Right renal cortex interstitium (tissue), 3 donors: Measurements from ENCODE around the gene SLC11A1. TPM values are rescaled to one million over a fixed set of nuclear protein-coding genes. Genes with fewer than 3 reads are reported as not detected.

Experiments
- DNase-seq, 3 donors: peaks; one replicate each; pipeline ENCODE4 v3.0.0-alpha.2; 2013; ENCODE audit warnings: low read depth in 3 of 3, low spot score in 2 of 3
- polyA plus RNA-seq, 3 donors: library from polyadenylated mRNA; unstranded; fragments of 120-200 nt; gene quantifications; one replicate each; pipeline ENCODE4 v1.2.1, GENCODE V29; 2013; ENCODE audit not compliant: insufficient read length in 3 of 3

The SLC11A1 gene
- polyA plus RNA-seq, 3 donors, result 0.56 to 0.98 (median 0.68) TPM

- no peak for DNase-seq
Observed at GRCh38 chr2:218429911-218430692, 48.0 kb downstream of the SLC11A1 start.

- no peak for DNase-seq
Observed at GRCh38 chr2:218430721-218431120, 48.6 kb downstream of the SLC11A1 start.

- no peak for DNase-seq
Observed at GRCh38 chr2:218431878-218432277, 49.8 kb downstream of the SLC11A1 start.

GRCh38 chr2:218432676-218433365 is 50.7 kb downstream of the SLC11A1 start:
- DNase-seq, result no peak

GRCh38 chr2:218434456-218434855 is 52.4 kb downstream of the SLC11A1 start:
- no peak for DNase-seq

GRCh38 chr2:218435003-218435982 is 53.2 kb downstream of the SLC11A1 start:
- DNase-seq, result no peak

GRCh38 chr2:218436992-218437391 is 54.9 kb downstream of the SLC11A1 start:
- DNase-seq, result no peak

- no peak for DNase-seq
Observed at GRCh38 chr2:218437969-218438368, 55.9 kb downstream of the SLC11A1 start.

- DNase-seq, result no peak
Observed at GRCh38 chr2:218438596-218438995, 56.5 kb downstream of the SLC11A1 start.

- no peak for DNase-seq
Observed at GRCh38 chr2:218444692-218445357, 62.8 kb downstream of the SLC11A1 start.

- DNase-seq, result no peak
Observed at GRCh38 chr2:218445602-218446001, 63.5 kb downstream of the SLC11A1 start.

Other genes with a start within 250 kb of the SLC11A1 start
- not detected for gene CXCR1, start 215.3 kb upstream of the SLC11A1 start, polyA plus RNA-seq
- 100 to 1,000 TPM; 255 to 260 (median 256) TPM for gene ARPC2, start 165.1 kb upstream of the SLC11A1 start, polyA plus RNA-seq
- 1 to 10 TPM; 1.6 to 2.5 (median 1.8) TPM for gene GPBAR1, start 121.3 kb upstream of the SLC11A1 start, polyA plus RNA-seq
- 100 to 1,000 TPM; 124 to 147 (median 128) TPM for gene AAMP, start 112.1 kb upstream of the SLC11A1 start, polyA plus RNA-seq
- 10 to 100 TPM; 89.9 to 98.8 (median 89.9) TPM for gene PNKD, start 111.8 kb upstream of the SLC11A1 start, polyA plus RNA-seq
- 100 to 1,000 TPM in 1 of 3 donors, 10 to 100 TPM in 2; 90.0 to 103 (median 96.6) TPM for gene TMBIM1, start 89.8 kb upstream of the SLC11A1 start, polyA plus RNA-seq
- 1 to 10 TPM; 4.7 to 5.8 (median 5.1) TPM for gene CATIP, start 25.4 kb upstream of the SLC11A1 start, polyA plus RNA-seq
- gene CTDSP1, start 17.6 kb downstream of the SLC11A1 start, polyA plus RNA-seq, result 100 to 1,000 TPM; 124 to 134 (median 127) TPM
- 10 to 100 TPM; 18.8 to 26.9 (median 25.1) TPM for gene VIL1, start 36.9 kb downstream of the SLC11A1 start, polyA plus RNA-seq
- 10 to 100 TPM; 16.2 to 22.0 (median 20.7) TPM for gene USP37, start 186.1 kb downstream of the SLC11A1 start, polyA plus RNA-seq
- 10 to 100 TPM; 44.6 to 50.3 (median 50.0) TPM for gene CNOT9, start 186.6 kb downstream of the SLC11A1 start, polyA plus RNA-seq
- 1 to 10 TPM; 5.9 to 10.0 (median 8.8) TPM for gene PLCD4, start 225.6 kb downstream of the SLC11A1 start, polyA plus RNA-seq